GM12891 (cell line): ENCODE data around the gene CPNE1.
A peak's percentile ranks its signal among the peaks of the same experiment; 100 is the strongest.

Experiments used
- PAX5 ChIP-seq: IDR thresholded peaks from 2 replicates; pipeline ENCODE4 v1.6.1; 2011; ENCODE audit warnings: low read length, moderate library complexity, mild to moderate bottlenecking; ENCODE audit not compliant: insufficient read depth, severe bottlenecking
- POLR2A ChIP-seq: IDR thresholded peaks from 2 replicates; pipeline ENCODE4 v1.6.1; 2011; ENCODE audit warnings: low read depth, low read length, control low read depth
- POLR2AphosphoS5 ChIP-seq: IDR thresholded peaks from 2 replicates; pipeline ENCODE4 v1.6.1; 2011; ENCODE audit warnings: low read depth, low read length, control low read depth
- TAF1 ChIP-seq: IDR thresholded peaks from 2 replicates; pipeline ENCODE4 v1.6.1; 2011; ENCODE audit warnings: low read depth, low read length, control low read depth

- TF ChIP-seq POLR2A = peak; percentile 67
- peak; percentile 43 for TF ChIP-seq PAX5
- TF ChIP-seq POLR2AphosphoS5 = peak; percentile 73
- 0 out of 2 replicates have a peak, but pooled peaks have one; percentile 30 for TF ChIP-seq TAF1
Measured at GRCh38 chr20:35699127-35699956, 34.6 kb upstream of the CPNE1 start, which contains the start of the genes NFS1 and ROMO1.
